HG02943 (cell line): ENCODE data around the gene ACSM2B.
"Not testable (repeated sequence)": the region's sequence is repeated elsewhere in the genome, so short reads cannot be mapped to it uniquely, and the experiment has no call there.

Experiments
- ATAC-seq: cut with Tn5 transposase; IDR thresholded peaks from one replicate; pipeline ENCODE4 v1.9.1; 2021; ENCODE audit warnings: mild to moderate bottlenecking, low read depth, moderate library complexity; ENCODE audit not compliant: unreplicated experiment

Gene ACSM2B

DNA sequence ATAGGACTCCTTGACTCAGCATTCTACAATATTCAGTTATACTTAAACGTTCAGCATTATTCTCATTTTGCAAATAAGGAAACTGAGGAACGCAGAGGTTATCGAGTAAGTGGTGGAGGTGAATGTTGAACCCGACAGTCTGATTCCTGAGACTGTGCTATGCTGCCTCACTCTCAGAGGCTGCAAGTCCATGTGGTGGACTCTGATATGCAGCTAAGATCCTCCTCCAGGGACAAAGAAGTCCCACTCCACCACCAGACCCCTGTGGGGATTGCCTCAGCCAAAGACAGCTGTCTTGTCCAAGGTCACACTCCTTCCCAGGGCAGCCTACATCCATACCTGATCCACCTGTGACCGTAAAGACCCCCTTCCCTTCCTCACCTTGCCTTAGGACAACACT is 37.5 kb downstream of the ACSM2B start:
- no peak for ATAC-seq

DNA sequence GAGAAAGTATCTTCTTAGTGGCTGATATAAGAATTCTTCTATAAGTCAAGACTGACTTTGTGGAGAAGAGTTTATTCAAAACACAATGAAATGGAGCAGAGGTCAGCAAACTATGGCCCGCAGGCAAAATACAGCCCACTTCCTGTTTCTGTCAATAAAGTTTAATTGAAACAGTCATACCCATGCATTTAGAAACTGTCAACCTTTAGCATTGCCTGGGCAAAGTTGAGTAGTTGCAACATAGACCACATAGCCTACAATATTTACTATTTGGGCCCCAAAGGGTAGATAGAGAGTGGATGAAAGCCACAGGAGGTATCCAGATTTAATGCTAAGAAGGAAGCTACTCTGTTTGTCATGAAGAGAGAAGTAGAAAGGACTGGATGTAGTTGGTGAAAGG is 38.0 kb downstream of the ACSM2B start:
- ATAC-seq, result no peak

DNA sequence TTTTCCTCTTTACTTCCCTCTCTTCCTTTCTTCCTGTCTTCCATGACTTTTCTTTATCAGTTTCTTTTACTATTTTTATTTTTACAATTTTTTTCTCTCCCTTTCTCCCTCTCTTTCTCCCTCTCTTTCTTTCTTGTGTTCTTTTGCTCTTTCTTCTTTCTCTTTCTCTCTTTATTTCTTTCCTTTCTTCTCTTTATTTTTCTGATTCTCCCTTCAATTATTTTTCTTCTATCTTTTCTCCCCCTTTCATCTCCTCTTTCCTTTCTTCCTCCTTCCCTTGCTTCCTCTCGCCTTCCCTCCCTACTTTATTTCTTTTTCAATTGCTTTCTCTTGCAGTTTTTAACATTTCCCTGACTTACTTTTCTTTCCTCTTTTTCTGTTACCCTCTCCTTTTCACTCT is 39.5 kb downstream of the ACSM2B start:
- not testable (repeated sequence) for ATAC-seq

DNA sequence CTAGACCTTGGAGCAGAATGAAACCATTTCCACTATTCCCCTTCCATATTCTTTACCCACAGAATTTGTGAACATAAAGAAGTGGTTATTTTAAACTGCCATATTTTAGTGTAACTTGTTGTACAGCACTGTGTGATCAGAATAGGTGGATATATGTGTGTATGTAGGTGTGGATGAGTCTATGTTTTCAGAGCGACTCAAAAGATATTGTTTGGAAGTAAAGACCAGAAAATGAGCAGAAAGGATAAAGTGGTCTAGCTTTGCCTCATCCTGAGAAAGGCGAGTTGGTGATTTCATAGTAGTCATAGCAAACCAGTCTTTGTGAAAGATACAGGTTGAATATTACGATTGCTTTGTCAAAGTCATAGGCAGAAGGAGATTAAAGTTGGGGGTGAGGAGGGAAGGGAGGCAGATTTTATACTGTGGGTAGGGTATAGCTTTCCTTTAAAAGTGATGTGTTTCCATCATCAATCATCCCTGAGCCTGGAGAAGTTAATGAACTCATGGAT is 43.8 kb downstream of the ACSM2B start:
- ATAC-seq, result not testable (repeated sequence)

DNA sequence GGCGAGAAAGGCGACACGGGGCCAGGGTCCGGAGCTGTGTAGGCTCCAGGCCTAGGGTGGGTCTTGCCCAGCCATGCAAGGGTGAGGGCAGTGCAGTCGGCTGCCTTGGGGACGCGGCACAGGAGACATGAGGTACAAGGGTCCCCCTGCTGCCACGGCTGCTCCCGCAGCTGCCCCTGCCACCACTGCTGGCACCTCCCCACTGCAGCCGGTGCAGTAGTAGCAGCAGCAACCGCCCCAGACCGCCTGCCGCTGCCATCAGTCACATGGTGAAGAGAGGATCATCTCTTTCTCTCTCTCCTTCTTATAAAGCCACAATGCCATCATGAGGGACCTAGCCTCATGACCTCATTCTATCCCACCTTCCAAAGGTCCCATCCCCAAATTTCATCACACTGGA is 44.4 kb downstream of the ACSM2B start:
- ATAC-seq, result not testable (repeated sequence)

DNA sequence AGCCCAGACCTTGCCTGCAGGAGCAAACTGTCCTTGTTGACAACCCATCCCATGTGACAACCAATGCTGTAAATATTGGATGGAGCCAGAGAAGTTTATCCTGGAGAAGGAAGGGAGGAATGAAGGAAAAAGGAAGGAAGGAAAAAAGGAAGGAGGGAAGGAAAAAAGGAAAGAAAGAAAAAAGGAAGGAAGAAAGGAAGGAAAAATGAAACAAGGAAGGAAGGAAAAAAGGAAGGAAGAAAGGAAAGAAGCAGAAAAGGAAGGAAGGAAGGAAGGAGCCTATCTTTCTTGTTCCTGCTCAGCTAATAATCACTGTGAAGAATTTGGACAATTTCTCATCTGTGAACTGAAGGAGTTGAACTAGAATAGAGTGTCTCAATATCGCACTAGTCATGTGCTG is 56.1 kb downstream of the ACSM2B start:
- ATAC-seq, result no peak

DNA sequence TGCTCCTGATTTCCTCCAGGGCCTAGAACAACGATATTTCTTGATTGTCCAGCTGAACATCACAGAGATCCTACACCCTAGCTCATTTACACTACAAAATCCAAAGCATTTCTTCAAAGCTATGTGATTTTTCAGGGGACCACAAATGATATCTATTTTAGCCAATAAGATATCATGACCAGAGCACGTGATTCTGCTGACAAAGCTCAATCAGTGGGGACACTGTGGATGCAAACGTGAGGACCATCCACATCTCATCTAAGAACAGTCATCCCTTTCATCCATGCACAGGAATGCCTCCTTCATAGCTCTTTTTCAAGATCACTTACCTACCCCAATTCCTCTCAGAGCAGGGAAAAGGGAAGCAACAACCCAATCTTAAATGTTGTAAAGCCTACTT is 56.9 kb downstream of the ACSM2B start:
- ATAC-seq, result no peak

DNA sequence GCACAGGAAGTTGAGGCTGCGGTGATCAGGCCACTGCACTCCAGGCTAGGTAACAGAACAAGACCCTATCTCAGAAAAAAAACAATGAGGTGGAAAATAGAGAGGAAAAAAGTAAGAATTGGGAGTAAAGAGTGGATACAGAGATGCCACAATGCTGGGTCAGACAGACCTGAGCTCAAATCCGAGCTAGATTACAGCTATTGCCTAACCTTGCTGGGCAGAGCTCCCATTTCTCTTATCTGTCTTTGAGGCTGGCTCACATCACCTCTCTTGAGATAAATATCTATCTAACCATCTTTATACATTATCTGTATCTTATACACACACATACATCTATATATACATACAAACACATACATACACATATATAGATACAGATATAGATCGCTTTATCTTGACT is 59.0 kb downstream of the ACSM2B start:
- ATAC-seq, result no peak

DNA sequence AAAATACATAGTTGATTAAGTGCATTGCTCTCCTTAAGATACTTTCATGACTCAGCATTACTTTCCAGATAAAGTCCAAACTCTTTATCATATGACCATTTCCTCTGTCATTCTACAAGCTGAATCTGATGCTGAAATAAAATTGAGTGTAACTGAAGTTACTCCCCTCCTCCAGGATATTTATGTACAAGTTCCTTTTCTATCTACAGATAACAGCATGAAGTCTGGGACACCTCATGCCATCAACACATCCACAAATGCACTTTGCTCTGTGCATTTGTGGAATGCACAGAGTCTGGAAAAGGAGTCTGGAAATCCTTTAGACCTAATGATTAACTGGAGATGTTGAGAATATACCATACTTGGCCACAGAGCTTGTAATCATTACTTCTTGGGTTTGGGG is 60.5 kb downstream of the ACSM2B start:
- no peak for ATAC-seq

DNA sequence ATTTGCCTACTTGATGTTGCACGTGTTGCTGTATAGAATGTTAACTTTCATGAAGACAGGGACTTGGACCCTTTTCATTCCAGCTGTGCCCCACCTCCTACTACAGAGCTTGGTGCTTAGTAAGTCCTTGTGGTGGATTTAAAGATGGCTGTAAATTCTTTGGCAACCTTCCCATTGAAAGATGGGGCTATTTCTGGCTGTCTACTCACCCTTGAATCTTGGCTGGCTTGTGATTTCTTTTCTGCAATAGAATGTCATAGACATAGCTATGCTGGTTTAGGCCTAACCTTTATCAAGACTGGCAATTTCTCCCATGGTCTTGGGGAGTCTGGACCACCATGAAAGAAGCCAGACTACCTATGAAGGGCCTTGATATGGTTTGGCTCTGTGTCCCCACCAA is 65.8 kb downstream of the ACSM2B start:
- ATAC-seq, result no peak

DNA sequence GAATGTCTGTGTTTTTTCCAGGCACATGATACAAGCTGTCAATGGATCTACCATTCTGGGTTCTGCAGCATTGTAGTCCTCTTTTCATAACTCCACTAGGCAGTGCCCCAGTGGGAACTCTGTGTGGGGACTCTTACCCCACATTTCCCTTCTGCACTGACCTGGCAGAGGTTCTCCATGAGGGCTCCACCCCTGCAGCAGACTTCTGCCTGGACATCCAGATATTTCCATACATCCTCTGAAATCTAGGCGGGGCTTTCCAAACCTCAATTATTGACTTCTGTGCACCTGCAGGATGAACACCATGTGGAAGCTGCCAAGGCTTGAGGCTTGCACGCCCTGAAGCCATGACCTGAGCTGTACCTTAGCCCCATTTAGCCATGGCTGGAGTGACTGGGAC is 68.9 kb downstream of the ACSM2B start:
- ATAC-seq, result no peak

DNA sequence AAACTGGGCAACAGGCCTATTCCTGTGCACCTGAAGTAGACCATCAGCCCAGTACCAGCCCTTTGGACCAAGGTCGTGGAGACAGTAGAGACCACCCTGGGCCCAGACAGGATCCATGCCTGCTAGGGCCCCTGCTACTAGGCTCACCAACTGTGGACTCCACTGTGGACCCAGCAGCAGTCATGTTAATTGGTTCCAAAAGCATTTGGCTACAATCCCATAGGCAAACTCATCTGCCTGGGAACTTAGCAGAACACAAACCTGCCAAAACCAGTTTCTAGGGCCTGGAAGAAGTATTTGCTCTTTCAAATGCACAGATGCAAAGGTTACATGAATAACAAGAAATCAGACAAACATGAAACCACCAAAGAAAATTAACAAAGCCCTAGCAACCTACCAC is 71.7 kb downstream of the ACSM2B start:
- ATAC-seq, result no peak

DNA sequence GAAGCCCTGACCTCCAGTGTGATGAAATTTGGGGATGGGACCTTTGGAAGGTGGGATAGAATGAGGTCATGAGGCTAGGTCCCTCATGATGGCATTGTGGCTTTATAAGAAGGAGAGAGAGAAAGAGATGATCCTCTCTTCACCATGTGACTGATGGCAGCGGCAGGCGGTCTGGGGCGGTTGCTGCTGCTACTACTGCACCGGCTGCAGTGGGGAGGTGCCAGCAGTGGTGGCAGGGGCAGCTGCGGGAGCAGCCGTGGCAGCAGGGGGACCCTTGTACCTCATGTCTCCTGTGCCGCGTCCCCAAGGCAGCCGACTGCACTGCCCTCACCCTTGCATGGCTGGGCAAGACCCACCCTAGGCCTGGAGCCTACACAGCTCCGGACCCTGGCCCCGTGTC is 84.7 kb downstream of the ACSM2B start:
- ATAC-seq, result not testable (repeated sequence)

DNA sequence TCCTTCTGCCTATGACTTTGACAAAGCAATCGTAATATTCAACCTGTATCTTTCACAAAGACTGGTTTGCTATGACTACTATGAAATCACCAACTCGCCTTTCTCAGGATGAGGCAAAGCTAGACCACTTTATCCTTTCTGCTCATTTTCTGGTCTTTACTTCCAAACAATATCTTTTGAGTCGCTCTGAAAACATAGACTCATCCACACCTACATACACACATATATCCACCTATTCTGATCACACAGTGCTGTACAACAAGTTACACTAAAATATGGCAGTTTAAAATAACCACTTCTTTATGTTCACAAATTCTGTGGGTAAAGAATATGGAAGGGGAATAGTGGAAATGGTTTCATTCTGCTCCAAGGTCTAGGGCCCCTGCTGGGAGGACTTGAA is 85.2 kb downstream of the ACSM2B start:
- ATAC-seq, result not testable (repeated sequence)
